ENCODE results near the gene CYTH4. TPM values are rescaled to one million over a fixed set of nuclear protein-coding genes. Genes with fewer than 3 reads are reported as not detected.

The CYTH4 gene
- total and polyA plus RNA-seq, 2 of the 13 experiments (the other 11 are each of a cell fraction or from before 2014, with no cell fraction given): not detected

- intact Hi-C loops (cut with micrococcal nuclease; ENCODE audit: unreplicated experiment): no loop called here
- H2AFZ ChIP-seq (ENCODE audit: low read length): no peak overlapping the region
- H3K4me3 ChIP-seq (replicated peaks in 1 of 3; ENCODE audit: insufficient read depth in 1 of 3, low read depth in 2 of 3, low read length in 3 of 3): no peak overlapping the region
- H3K4me2 ChIP-seq (ENCODE audit: low read depth, low read length): peak overlapping the region; percentile 12; the same call in 1 of the 2 replicates
- peak; percentile 22 for DNase-seq (ENCODE audit: low spot score)
- H3K36me3 ChIP-seq (replicated peaks in 1 of 2; ENCODE audit: control insufficient read depth in 1 of 2, insufficient read depth in 2 of 2, low read length in 2 of 2): no peaks in the 10 kb centered on the region
- FAIRE-seq: no peak
- no peaks in the 10 kb centered on the region for H4K20me1 ChIP-seq (ENCODE audit: insufficient read depth, low read length)
- in situ Hi-C loops (cut with HindIII; ENCODE audit: extremely low pct_ligation_motif_present, low pct_unique_long_range_greater_than_20kb): no loop called here
- no peak overlapping the region for H3K27ac ChIP-seq (ENCODE audit: extremely low read length, insufficient read depth, low read length)
- H3K79me2 ChIP-seq (ENCODE audit: insufficient read depth, low read length): no peaks in the 10 kb centered on the region
- peak; percentile 33; the same call in 2 of the 3 replicates for ATAC-seq
- CTCF ChIA-PET (ENCODE audit: low intra/inter-chr PET ratio, low total read pairs): no interaction called here
- H3K27me3 ChIP-seq (ENCODE audit: control insufficient read depth in 1 of 2, insufficient read depth in 2 of 2, low read length in 2 of 2): peaks cover 3 to 25% of the 10 kb centered on the region in 2 experiments; a peak in 3 of 5 replicates
- BruUV-seq (replicated peaks): no TSS peak
- H3K4me1 ChIP-seq (ENCODE audit: insufficient read depth, low read length): peaks cover 28% of the 10 kb centered on the region; the same call in 1 of the 2 replicates
- POLR2A ChIA-PET: no interaction called here
- H3K9me3 ChIP-seq (ENCODE audit: low read length): no peaks in the 10 kb centered on the region
- WGBS (ENCODE audit: low lambda C conversion rate): 31% methylated on average over 8 of the region's 10 CpGs
- no peak overlapping the region for H3K9ac ChIP-seq (ENCODE audit: insufficient read depth, low read depth, low read length)
- no peak for TF ChIP-seq ZSCAN31 (CRISPR knock-in tag; IDR thresholded peaks at IDR 0.05; ENCODE audit: low read depth)
- no peak for TF ChIP-seq ZNF318 (CRISPR knock-in tag; IDR thresholded peaks at IDR 0.05)
- peak; percentile 89 for TF ChIP-seq ZKSCAN5 (CRISPR knock-in tag; IDR thresholded peaks at IDR 0.05)
- no peak for TF ChIP-seq ZNF766 (CRISPR knock-in tag; IDR thresholded peaks at IDR 0.05; ENCODE audit: borderline replicate concordance)
- TF ChIP-seq SCMH1 (CRISPR knock-in tag; IDR thresholded peaks at IDR 0.05; ENCODE audit: borderline replicate concordance): no peak
- TF ChIP-seq SRY (CRISPR knock-in tag; IDR thresholded peaks at IDR 0.05): no peak
- no peak for TF ChIP-seq SUZ12 (IDR thresholded peaks at IDR 0.05; ENCODE audit: low read depth, low read length)
- TF ChIP-seq ATAD3A (CRISPR knock-in tag; IDR thresholded peaks at IDR 0.05): no peak
- TF ChIP-seq ZBTB39 (CRISPR knock-in tag; IDR thresholded peaks at IDR 0.05): no peak
- TF ChIP-seq SIX1 (CRISPR knock-in tag; IDR thresholded peaks at IDR 0.05; ENCODE audit: borderline replicate concordance): no peak
- no peak for TF ChIP-seq FOXJ3 (CRISPR knock-in tag; IDR thresholded peaks at IDR 0.05; ENCODE audit: borderline replicate concordance)
- TF ChIP-seq ZBTB34 (CRISPR knock-in tag; IDR thresholded peaks at IDR 0.05): no peak
Measured at GRCh38 chr22:37304595-37305343, 22.5 kb downstream of the CYTH4 start.
